GM19324 (cell line): ENCODE results near the gene SDCBP2.

Experiments used
- ATAC-seq: cut with Tn5 transposase; IDR thresholded peaks from one replicate; pipeline ENCODE4 v1.9.1; 2021; ENCODE audit warnings: mild to moderate bottlenecking, moderate library complexity; ENCODE audit not compliant: unreplicated experiment, low FRiP score

The SDCBP2 gene

DNA sequence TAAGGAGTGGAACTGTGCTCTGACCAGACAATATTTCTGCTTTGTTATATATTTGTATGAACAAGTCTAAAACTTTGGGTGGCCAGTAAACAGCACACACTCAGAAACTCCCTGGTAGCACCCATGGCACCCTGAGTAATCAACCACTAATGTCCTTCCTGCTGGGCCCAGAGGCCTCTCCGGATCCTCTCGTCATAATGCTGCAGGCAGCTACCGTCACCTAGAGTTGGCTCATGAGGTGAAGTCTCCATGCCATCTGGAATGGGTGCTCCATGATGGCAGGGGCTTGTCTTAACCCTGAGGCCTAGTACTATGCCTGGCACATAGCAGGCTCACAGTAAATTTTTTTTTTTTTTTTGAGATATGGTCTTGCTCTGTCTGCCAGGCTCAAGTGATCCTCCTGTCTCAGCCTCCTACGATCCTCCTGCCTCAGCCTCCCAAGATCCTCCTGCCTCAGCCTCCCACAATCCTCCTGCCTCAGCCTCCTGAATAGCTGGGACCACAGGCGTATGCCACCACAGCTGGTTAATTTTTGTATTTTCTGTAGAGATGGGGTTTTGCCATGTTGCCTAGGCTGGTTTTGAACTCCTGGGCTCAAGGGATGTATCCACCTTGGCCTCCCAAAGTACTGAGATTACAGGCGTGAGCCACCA is 3.0 kb upstream of the SDCBP2 start:
- no peak for ATAC-seq

DNA sequence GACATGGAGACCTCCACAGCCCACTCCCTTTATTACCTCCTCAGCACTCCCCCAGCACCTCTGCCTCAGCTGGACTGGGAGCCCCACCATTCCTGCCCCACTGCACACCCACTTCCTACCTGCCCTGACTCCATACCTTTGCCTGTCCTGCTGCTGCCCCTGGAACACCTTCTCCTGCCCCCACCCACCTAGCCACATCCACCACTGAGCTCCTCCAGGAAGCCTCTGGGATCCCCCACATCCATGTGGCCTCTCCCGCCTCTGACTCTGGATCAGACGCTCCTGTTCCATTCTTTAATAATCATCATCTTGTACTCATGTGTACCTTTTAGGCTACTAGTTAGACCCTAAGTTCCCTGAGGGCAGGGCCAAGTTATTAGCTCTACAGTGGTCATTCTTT is 2.2 kb upstream of the SDCBP2 start:
- no peak for ATAC-seq

DNA sequence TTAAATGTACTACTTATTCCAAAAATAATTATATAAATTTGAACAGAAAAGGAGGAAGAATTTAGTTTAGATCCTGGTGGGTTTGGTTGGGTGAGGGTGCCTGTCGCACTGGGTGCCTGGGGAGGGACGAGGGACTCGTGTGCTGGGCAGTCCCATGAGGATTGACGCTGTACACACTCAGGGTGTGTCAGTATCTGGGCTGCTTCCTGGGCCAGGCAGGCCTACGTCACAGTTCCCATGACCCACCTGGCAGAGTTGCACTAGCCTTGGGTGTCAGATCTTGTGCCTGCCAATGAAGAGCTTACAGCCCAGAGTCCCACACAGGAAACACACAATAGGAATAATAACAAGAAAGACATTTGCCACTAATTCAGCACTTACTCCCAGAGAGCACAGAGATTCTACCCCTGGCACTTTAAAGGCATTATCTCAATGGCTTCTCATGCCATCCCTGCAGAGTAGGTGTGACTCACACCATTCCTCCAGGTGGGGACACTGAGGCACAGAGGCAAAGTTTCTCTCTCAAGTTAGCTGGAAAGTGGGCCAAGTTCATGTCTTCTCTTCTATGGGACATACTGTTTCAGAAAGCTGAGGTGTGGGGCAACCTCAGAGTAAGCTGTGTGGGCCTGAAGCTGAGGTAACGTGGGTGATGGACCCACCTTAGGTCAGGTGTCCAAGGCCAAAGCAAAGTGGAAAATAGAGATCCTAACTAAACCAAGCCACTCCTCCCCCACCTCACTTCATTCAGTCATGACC is 1.3 kb upstream of the SDCBP2 start:
- no peak for ATAC-seq

DNA sequence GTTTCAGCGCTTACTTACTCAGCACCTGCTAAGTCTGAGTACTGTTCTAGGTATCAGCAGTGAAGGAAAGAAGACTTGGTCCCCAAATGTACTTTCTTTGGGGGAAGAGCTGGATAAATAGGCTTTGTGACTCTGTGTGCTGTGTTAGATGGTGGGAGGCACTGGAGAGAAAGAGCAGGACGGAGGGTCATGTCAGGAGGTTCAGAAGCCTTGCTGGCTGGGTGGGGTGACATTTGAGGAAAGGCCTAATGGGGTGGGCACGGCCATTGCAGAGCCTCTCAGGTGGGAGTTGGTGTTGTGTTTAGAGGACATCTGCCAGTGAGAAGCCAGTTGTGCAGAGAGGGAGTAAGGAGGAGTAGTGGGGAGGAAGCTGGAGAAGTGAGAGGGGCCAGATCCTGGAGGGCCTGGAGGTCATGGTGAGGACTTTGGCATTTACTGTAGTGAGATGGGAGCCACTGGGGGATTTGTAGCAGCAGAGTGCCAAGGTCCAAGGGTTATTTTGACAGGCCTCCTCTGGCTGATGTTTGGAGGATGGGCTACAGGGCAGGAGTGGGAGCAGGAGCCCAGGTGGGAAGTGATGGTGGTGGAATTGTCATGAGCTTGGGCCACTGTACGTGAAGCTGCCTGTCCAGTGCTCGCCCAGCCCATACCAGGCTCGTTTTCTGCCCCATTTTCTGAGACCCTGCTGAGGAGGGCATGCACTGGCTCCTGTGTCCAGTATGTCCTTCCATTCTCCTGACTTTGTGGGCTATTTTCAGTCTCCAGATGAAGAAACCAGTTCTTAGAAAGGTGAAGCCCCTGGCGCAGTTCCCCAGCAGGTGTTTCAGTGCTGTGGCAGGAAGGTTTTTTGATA is 886 bp downstream of the SDCBP2 start:
- ATAC-seq = no peak

DNA sequence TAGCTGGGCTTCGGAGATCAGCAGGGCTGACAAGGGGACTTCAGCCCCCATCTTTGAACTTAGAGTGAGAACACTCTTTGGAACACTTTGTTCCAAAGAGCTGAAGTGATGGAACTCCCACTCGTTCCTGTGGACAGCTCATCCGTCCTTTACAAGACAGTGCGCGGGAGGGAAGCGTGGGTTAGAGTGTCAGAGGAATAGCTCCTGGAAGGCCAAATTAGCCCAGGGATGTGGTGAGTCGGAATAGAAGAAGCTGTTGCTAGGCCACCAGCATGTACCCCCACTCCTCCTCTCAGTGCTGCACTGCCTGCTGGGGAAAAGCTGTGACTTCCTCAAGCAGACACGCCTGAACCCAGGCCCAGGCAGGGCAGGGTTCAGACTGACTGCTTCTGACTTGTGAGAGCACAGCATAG is 1.7 kb downstream of the SDCBP2 start:
- ATAC-seq = no peak

DNA sequence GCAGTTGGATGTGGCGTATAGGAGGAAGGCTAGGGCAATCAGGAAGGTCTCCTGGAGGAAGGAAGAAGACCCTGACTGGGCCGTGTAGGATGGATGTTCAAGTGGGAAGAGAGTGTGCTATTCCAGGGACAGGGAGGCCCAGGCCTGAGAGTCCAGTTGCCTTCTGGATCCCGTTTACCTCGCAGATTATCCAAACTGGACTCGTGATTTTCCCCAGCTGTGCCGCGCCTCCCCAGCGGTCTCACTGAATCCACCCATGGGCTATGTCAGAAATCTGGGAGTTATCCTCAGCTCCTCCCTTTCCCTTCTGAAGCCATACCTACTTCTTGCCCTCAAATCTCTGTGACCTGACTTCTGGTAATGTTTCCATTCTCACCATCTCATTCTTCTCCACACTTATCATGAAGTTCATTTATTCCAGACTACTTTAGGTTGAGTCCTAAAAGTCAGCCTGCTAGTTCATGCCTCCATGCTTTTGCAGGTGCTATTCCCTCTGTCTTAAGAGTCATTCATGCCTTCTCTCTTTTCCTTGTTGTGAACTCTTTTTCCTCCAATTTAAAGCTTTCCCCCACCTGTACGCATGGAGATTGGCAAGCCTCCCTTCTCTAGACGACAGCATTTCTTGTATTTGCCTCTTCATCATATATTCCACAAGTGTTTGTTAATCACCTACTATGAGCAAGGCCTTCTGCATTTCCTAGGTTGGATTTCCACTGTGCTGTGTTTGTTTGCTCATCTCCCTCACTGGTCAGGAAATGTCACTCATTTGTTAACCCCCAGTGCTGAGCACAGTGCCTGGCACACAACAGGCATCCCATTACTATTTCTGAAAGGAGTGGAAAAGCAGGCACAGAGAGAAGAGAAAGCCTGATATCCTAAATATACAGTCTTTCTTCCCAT is 2.7 kb downstream of the SDCBP2 start:
- no peak for ATAC-seq

DNA sequence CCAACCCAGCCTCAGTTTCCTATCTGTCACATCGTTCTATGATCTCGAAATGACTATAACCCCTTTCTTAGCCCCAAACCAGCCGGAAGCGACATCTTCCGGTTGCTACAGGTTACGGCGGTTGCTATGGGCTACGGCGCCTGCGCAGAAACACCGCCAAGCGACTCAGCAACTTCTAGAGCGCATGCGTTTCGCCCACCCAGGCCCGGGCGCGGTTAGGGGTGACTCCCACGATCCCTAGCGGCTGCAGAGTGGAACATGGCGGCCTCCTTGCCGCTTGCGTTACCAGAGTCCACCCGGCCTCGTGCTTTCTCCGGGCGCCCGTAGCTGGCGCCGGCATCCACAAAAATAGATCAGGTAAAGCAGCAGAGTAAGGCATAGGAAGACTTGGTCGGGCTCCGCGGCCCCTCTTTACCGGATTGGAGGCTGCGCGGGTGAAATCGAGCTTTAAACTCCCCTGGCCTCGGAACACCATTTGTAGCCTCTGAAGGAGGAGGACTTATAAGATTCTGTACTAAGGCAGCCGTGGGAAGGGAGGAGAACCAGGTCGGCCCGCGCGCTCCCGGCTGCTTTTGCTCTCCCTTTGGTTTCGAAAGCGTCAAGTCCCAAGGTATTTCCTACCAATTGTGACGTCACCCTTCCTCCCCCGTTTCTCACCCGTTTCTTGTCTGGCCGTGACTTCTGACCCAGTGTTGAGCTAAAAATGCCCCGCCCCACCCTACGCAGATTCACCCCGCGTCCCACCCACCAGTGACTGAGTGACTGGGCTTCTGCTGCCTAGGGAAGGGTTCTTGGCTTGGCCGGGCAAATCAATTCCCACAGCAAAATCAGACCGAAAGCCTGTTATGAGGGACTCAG is 3.5 kb downstream of the SDCBP2 start:
- ATAC-seq = peak; percentile 85

DNA sequence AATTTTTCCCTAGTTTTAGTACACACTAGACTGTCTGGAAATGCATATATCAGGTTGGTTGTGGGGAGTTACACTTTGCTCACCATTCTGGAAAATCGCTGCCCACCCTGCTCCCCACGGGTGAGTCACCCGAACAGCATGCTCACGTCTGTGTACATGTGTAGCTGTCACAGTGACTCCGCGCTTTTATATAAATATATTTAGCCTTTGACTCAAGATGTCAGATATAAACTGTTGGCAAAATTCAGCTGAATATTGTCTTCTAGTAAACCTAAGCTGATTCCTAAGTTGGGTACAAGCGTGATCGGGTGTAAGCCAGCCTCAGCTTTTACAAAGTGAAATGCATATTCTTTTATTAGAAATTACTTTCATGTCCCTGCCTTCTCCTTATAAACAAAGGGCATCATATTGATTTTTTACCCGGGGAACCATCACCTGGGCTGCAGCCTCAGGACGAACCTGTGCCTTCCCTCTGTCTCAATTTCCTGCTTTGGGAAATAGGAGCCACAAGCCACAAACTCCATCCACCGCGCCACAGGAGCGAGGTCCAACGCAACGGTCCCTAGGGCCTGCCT is 4.3 kb downstream of the SDCBP2 start:
- ATAC-seq = no peak

DNA sequence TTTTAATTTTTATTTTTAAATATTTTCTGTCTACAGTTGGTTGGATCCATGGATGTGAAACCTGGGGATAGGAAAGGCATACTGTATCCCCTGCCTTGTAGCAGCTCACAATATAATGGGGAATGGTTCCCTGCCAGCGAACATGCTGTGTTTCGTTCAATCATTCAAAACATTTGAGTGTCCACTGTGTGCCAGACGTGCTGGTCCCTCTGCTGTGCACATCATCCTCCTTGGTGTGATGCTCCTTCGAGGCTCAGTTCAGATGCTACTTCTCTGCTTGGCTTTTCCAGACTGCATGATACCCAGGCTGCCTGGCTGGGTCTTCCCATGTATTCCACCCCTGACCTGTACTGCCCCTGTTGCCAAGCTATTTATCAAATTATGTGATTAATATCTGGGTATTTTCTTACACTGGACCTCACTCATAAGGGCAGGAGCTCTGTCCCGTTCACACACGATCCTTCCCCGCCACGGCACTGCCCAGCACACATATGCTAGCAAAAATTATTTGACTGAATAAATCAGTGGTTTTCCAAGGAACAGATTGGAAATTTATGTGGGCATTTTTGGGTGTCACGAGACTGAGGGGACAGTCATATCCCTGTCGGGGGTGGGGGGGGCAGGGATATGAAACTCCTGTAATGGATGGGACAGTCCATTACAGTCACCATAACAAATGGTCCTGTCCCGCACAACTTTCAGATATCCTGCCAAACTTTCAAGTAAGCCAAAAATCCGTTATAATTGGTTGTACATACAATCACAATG is 4.9 kb downstream of the SDCBP2 start:
- ATAC-seq = no peak

DNA sequence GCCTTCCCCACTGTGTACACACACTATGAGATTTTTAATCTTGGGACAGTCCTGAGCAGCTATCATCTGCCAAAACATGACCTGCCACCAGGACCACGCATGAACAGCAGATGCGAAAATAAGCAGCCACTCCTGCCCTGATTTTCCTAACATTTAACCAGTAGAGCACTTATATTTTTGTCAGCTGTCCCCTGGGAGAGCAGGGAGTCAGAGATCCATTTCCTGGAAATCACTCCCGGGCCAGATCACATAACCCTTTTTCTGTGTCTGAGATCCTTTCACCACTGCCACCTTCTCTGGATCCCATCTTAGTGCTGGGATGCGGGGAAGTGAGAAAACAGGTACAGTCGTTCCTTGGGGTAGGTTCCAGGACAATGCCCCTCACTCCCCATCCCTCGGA is 5.7 kb downstream of the SDCBP2 start:
- no peak for ATAC-seq

DNA sequence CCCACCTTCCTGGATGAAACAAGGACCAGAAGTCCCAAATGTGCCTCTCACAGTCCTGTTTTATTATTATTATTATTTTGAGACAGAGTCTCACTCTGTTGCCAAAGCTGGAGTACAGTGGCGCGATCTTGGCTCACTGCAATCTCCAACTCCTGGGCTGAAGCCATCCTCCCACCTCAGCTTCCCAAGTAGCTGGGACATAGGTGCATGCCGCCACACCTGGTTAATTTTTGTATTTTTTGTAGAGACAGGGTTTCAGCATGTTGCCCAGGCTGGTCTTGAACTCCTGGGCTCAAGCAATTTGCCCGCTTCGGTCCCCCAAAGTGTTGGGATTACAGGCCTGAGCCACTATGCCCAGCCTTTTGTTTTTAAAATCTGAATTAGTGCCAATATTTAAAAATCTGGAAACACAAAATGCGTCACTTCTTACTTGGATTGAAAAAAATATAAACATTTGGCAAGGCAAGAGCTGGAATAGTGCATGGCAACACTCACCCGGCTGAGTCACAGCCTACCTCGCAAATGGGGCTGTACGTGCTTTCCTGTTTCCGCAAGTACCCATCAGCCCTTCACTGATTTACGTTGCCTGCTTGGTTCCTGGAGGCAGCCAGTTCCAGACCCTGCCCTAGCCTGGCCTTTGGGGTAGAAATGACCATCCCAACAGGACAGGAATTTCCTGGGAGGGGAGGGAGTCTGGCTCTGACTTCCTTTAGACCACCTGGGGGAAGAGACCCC is 6.3 kb downstream of the SDCBP2 start:
- ATAC-seq = no peak

DNA sequence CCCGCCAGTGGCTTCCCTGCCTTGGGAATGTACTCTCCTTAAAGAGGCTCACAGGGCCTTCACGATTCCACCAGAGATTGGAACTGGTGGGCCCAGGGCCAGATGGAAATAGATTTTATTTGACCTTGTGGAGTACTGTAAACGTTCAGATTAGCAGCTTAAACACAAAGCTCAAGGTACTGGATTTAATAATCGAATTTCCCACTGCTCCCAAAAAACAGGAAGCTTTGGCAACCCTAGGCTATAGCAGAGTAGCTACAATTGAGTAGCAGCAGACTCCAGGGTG is 7.3 kb downstream of the SDCBP2 start:
- ATAC-seq = no peak

DNA sequence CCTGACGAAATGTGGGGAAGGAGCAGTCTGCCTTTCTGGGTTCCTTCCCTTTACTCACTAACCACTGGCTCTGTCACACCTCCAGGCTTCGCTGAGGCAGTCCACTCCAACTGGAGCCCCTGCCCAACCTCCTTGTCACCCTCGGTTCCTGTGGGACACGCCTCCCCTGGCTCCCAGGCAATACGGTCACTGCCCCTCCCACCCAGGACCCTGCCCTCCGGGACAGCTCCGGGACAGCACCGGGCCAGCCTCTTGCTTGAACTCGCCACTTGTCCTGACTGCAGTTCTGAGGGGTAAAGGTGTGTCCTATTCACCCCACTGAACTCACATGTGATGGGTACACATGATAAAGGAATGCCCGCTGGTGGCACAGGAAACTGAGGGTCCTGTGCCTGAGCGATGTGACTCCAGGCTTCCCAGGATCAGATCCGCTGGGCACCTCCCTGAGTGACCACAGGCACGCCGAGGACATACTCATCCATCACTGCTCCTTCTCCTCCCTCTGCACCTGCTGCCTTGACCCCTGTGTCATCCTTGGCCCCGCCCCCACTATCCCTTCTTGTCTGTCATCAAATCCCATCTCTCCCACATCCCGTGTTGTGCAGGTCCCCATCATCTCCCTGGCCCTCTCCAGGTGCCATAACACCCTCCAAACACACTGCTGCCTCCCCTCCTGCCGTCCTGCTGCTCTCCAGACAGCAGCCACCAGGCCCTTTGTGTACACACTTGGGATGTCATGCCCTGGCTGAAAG is 7.9 kb downstream of the SDCBP2 start:
- no peak for ATAC-seq

DNA sequence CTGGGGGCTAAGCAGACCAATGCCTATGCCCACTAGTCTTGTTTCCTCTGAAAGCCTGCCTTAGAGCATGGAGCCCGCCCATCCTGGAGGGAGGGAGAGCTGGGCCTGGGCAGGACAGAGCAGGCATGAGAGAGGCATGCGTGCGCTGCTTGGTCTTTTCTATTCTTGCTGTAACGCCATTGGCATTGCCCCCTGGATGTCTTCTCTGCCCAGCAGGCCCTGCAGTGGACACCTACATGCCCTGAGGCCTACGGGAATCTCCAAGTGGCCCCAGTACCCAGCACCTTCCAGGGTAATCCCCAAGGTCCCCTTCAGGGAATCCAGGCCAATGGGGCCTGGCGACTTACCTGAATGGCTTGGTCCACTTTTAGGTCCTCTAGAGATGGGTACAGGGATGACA is 8.9 kb downstream of the SDCBP2 start:
- ATAC-seq = no peak

DNA sequence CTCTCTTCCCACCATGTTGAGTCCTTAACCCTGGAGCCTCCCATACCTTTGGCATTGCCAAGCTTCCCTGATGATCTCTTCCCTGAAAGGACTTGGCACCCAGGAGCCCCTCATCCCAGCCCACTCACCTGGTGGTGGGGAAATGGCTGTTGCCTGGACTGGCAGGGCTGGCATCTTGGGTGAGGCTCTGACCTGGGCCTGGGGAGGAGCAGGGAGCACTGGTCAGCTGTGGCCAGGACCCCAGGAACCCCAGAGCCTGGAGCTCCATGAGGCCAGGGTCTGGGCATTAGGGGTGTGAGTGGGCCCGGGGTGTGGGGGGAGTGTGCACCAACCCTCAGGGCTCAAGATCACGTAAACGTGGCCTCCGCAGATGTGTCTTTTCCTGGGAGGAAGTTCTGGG is 9.5 kb downstream of the SDCBP2 start:
- ATAC-seq = no peak

DNA sequence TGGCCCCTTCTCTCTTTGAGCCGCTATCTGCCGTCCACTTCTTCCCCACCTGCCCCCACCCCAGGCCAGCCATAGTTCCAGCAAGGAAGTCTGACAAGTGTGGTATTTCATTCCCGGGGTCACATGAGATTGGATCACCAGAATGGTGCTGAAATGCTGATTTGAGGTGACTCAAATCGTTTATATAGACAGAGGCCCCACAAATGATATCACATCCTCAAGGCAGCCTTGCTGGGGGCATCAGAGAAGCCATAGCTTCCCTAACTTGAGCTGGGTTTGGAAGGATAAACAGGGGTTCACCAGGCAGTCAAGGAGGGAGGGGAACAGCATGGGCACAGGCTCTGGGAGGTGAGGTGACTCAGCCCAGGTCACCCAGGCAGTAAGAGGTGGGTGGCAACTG is 9.9 kb downstream of the SDCBP2 start:
- no peak for ATAC-seq

DNA sequence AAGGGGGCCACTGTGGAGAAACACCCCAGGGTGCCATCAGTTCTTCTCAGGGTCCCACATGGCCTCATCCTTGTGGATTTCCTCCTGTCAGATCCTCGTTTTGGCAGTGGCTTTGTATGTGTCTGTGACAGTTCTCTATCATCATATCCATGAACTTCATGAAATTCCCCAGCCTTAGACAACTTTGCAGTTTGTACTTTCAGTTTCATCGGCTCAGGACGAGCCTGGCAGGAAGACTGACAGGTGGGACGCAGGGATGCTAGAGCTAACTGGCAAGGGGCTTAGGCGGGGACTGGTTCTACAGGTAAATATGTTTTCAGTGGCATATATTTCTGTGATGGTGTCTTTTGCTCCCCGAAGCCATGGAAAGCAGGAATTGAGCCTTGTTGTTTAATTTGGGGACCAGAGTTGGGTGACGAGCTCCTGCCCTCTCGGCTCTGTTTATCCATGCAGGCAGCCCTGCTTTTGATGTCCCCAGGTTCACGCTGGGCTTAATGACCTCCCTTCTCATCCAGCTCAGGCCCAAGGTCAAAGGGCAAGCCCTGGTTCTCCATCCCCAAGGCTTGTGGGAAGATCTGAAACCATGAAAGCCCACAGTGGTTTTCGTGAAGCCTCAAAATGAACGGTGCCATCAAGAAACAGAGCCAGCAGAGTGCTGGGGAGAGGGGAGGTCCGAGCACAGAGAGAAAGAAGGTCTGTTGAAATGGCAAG is 11.2 kb downstream of the SDCBP2 start:
- ATAC-seq = no peak
